LHCN-M2 (cell line): ENCODE results near the gene NABP2. TPM values are rescaled to one million over a fixed set of nuclear protein-coding genes. Genes with fewer than 3 reads are reported as not detected.
"Not testable (repeated sequence)": the region's sequence is repeated elsewhere in the genome, so short reads cannot be mapped to it uniquely, and the experiment has no call there.

Experiments used
- DNase-seq: peaks from one replicate; pipeline ENCODE4 v3.0.0-alpha.2; 2012; ENCODE audit warnings: low read depth
- total RNA-seq: library from RNA; depleted of rRNA; stranded (reverse); fragments of >200 nt; gene quantifications from 2 replicates; pipeline ENCODE4 v1.2.3, GENCODE V29; 2014

The NABP2 gene
- total RNA-seq, 1 experiment from 2014 or later: 57.1 TPM

DNA sequence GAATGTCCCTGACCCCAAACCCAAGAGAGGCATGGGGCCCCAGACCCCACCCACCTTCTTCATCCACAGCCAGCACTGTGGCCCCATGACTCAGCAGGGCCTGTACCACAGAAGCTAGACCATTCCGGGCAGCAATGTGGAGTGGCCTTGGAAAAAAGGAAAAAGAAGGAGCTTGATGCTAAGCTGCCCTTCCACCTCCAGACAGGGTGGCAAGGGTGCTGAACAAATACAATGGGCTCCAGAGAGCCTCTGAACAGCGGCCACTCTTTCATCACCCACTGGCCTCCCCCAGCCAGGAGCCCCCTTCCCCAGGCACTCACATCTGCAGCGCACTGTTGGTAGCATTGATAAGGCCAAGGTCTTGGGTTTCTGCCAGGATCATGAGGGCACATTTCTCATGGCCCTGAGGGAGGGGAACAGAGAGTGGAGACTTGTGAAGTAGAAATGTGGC is 19.6 kb downstream of the NABP2 start:
- peak; percentile 29 for DNase-seq

DNA sequence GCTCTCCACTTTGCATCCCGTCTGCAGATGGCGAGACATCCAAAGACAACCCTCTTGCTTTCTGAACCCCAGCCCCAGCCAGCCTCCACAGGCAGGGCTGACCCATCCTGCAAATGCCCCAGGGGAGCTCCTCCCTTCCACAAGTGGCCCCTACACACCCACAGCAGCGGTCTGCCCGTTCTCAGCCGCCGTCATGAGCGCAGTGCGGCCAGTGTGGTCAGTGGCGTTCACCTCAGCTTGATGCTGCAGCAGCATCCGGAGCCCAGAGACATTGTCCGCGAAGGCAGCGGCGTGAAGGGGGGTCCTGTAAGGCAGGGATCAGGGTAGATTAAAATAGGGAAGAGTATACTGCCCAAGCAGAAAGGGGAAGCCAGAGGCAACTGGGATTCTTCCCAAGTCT is 20.4 kb downstream of the NABP2 start:
- DNase-seq: no peak

DNA sequence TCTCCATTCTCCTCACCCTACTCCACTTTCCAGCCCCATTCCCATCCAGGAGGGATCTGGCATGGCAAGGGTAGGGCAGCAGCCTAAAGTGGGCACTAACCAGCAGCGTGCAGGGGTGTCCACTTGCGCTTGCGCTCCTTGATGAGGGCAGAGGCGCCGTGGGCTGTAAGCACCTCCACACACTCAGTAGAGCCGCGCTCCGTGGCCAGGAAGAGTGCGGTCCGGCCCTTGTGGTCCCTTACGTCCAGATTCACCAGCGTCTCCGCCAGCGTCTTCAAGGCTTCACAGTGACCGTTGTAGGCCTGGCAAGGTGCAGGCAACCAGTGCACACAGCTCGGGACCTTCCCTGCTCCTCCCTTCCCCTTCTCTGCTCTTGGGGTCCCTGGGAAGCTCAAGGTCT is 23.8 kb downstream of the NABP2 start:
- no peak for DNase-seq

DNA sequence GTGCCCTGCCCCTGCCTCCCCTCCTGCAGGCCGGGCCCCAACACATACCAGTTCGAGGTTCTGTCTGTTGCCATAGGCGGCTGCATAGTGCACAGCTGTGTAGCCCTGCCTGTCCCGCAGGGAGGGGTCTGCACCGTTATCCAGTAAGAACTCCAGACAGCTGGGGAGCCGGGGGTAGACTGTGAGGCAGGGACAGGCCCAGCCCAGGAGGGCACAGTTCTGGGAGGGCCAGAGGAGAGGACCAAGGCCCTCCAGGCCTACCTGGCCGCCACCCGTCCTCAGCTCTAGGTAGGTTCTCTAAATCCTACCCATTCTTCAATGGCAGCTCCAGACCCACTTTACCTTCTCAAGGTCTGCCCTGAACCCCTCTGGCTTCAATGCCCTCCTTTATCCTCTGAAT is 24.6 kb downstream of the NABP2 start:
- DNase-seq: no peak

DNA sequence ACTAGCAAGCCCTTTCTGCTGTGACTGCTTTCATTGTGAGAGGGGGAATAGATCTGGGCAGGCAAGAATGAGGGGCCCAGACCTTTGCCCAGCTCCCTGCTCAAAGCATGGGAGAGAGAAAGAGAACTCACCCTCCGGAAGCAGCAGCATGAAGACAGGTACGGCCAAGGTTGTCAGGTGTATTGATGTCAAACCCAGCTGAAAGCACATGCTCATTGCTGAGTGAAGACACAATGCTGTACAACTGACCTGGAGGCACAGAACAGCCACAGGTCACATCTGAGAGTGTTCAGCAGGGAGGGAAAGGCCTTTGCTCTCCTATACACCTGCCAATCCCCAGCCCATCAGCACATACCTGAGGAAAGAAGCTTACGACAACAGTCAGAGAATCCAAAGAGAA is 28.5 kb downstream of the NABP2 start:
- no peak for DNase-seq

DNA sequence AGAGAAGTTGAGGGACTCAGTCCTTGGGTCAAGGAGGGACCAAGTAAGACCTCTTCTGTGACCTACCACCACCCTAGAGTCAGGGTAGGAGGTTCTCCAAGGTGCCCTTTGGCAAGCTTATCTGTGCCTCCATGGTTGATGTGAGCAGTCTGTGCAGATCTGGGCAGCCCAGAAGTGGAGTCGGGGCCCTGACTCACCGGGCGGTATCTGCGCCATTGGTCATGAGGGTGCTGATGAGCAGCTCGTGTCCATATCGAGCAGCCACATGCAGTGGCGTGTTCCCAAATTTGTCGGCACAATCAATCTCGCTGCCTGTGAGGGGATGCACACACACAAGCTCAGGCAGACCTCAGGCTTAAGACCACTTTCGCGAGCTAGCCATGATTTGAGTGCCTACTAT is 28.9 kb downstream of the NABP2 start:
- no peak for DNase-seq

DNA sequence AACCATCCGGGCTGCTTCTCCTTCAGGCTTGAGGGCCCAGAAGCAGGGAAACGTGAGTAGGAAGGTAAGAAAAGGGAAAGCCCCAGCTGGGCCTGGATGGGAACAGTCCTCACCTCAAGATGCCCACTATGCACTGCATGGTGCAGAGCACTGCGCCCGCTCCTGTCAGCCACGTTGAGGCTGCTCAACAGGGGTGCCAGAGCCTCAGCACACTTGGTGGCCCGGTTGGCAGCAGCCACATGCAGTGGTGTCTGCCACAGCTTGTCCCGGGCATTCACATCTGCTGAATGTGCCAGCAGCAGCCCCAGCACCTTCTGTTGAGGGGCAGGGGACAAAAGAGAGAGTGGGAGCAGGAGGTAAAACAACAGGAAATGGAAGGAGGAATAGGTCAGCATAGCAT is 31.5 kb downstream of the NABP2 start:
- no peak for DNase-seq

DNA sequence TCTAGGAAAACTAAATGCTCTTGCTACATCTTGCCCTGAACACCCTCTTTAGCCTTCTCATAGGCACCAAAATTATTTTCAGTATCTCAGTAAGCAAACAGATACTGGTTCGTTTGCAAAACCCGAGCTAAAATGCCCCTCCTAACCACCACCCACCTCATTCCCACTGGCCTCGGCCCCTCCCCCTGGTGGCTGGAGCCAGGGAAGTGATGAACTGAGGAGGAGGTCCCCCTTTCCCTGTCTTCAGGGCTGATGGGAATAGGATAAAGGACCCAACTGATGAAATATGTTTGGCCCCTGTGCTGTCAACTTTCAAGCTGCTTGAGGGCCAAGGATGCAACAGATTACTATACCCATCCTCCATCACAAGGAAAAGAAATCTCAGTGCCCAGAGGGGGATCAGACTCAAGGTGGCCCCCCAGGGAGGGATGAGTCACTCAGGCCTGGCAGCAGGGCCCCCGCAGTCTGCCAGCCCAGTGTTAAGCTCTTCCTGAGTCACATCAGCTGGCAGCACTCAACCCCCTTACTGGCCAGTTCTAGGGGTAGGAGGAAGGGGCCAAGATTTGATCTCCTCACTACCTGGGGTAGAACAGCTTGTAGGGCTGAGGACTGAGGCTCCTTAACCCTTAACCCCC is 32.3 kb downstream of the NABP2 start:
- peak; percentile 82 for DNase-seq

DNA sequence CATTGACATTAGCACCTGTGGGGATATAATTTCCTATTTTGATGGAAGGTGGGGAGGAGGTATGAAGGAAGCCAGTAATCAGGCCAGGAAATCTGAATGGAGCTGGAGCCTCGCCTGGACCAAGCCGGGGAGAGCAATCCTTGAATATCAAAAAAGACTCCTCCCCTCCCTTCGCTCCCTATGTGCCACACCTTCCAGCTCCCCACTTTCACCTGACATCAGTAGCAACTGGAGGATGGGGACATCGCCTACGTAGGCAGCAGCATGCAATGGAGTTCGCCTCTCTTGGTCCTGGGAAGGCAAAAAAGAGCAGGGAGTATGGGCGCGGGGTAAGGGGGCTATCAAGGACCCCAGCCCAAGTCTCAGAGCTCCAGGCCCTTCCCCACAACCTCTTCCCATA is 32.9 kb downstream of the NABP2 start:
- no peak for DNase-seq

DNA sequence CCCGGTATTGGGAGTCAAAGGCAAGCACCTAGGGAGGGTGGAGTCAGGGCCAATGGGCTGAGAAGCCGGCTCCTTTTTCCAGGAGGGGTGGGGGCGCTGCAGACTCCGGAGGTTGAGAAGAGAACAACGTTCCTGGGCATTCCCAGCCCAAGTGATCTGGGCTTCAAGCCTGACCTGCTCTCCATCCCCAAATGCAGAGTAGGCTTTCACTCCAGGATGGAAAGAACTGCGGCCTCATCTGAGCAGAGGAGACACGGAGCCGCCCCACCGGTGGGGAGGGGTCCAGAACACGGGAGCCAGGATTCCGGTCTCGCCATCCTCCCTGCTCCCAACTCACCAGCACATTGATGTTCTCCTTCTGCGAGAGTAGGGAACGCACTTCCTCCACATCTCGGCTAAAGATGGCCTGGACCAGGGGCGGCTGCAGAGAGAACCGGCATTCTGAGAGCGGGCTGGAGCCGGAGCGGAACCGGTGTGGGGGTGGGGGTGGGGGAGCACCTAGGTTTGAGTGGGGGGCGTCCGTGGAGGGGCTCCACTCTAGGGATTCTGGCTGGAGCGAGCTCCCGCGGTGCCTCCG is 33.4 kb downstream of the NABP2 start:
- DNase-seq: peak; percentile 21

DNA sequence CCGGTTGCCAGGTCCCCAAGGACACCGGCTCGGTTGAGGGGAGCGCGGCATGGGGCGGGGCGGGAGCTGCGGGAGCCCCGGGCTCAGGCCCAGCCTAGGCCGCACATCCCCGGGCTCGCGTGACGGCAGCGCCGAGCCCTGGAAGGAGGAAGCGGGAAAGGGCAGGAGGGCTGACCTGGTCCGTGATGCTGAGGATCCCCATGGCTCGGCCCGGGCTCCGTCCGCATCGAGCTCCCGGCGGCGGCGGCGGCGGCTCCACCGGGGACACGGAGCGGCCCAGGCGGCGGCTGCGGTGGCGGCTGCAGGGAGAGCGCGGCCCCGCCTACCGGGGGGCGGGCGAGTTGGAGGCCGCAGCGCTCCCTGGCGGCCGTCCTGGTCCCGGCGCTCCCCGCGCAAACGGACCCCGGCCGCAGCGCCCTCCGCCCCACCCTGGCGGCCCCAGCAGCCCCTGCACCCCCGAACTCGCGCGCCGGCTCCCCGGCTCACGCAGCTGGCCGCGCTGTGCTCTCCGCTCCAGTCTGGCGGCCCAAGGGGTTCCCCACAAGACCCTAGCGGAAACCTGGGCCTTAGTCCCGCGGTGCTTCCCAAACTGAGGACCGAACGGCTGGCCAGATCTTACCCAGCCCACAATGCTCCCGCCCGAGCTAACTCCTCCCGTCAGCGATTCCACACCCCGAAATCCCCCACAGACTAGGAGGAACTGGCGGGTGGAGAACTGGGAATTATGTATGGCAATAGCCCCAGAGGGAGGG is 34.1 kb downstream of the NABP2 start, which contains the start of gene ANKRD52:
Gene ANKRD52 (minus strand): TSS at position 317 of the 752 bp plus-strand sequence. CDS start 115 bp downstream, at position 202.
- peak; percentile 88 for DNase-seq

DNA sequence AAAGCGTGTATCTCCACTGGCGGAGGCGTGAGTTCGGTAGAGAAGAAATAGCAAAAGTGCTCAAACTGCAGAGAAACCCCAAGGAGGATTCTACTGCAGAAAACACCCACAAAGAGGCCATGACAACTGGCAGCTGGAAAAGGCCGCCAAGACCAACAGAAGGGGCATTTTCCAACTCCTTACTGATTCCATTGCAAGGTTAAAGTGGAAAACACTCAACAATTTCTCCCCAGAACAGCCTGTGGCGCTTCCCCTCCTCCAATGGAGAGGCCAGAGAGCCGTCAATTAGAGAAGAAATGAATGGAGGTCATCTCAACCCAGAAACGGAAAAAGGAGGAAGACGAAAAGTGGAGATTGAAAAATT is 34.7 kb downstream of the NABP2 start:
- DNase-seq: no peak

DNA sequence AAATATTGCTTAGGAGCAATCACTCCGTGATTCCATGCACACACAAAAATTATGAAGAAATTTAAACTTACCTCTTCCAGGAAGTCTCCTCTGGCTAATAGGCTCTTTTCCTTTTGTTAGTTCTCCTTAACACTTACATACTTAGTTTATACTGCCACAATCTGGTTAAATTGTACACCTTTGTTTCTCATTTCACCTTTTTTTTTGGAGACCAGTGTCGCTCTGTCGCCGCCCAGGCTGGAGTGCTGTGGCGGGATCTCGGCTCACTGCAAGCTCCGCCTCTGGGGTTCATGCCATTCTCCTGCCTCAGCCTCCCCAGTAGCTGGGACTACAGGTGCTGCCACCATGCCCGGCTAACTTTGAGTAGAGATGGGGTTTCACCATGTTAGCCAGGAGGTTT is 36.2 kb downstream of the NABP2 start:
- DNase-seq: no peak

DNA sequence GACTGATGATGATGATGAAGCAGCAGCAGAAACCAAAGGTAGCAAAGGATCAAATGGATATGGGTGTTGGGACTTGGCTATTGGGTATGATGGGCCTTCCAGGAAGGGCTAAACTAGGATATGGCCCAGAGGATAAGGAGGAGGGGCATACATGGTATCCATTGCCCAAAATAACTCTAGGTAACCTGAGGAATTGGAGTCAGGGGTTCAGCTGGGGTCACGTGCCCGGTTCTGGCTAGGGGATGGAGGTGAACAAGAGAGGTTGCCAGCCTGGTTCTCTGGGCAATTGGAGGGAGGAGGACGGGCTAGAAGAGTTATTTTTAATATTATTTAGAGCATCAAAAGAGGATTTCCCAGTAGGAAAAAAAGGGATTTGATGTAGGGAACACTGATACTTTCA is 36.8 kb downstream of the NABP2 start:
- DNase-seq: no peak

DNA sequence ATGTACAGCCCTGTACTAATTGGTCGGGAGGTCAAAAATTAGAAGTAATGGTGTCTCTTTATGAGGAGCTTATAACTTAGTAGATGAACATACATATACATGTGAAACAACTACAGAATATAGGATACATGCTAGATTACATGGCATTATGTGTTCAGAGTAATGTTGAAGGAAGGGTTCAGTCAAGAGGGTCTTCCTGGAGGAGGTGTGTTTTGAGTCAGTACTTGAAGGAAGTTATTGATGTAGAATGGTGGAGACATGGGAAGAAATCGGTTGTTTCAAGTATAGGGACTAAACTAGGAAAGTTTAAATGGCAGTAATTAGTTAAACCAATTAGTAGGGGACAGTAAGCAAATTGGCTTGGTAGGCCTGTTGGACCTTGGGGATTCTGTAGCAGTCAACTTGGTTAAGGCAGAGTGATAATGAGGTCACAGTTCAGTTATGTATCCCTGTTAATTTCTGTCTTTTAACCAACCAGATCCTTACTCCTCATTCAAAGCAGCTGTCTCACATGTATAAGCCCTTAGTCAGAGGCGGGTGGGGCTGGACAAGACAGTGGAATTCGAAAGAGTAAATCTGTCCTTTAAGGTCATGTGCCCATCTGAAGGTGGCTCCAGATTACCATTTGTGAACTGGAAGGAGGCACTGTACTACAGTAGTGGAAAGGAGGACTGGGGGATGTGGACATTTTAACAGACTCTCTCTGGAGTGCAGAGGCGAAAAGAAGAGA is 37.5 kb downstream of the NABP2 start:
- peak; percentile 96 for DNase-seq

DNA sequence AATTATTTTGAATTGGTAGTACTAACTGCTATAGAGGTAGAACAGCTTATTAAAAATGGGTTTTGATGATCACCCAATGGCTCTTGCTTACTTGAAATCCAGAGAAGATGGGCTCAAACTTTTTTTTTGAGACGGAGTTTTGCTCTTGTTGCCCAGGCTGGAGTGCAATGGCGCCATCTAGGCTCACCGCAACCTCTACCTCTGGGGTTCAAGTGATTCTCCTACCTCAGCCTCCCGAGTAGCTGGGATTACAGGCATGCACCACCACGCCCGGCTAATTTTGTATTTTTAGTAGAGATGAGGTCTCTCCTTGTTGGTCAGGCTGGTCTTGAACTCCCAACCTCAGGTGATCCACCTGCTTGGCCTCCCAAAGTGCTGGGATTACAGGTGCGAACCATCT is 38.8 kb downstream of the NABP2 start:
- not testable (repeated sequence) for DNase-seq

DNA sequence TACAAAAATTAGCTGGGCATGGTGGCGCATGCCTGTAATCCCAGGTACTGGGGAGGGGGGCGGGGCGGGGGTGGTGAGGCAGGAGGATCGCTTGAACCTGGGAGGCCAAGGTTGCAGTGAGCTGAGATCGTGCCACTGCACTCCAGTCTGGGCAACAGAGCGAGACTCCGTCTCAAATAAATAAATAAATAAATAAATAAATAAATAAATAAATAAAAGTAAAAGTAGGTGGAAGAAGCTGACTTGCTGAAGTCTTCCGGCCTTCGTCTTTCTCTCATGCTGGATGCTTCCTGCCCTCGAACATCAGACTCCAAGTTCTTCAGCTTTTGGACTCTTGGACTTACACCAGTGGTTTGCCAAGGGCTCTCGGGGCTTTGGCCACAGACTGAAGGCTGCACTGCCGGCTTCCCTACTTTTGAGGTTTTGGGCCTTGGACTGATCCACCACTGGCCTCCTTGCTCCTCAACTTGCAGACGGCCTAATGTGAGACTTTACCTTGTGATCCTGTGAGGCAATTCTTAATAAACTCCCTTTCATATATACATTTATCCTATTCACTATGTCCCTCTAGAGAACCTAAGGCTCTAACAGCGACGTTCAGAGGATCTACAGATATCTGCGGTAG is 42.0 kb downstream of the NABP2 start:
- not testable (repeated sequence) for DNase-seq

DNA sequence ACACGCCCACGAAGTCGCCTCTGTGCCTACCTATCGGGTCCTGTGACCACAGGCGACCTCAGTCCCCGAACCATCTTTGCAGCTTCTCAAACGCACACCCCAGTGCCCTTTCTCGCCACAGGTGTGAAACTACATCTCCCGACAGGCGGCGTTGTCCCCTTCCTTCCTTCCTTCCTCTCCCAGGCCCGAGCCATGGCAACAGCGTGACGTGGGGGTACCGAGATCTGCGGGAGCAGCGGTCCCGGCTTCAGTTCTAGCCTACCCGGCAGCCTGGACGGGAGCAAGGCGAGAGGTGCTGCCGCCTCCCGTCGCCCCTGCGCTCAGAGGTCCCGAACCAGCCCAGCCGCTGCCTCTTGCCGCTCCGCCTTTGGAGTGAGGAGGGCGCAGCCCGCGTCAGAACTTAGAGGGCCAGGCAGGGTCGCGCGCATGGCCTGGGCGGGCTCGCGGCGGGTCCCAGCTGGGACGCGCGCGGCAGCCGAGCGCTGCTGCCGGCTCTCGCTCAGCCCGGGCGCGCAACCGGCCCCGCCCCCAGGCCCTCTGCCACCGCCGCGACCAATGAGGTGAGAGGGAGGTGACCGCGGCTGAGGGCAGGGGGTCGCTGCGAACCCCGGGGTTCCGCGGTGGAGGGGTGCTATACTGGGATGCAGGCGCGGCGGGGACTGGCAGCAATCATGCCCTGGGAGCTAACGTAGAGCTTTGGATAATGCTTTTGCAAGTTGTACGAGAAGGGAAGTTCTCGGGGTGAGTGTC is 42.7 kb downstream of the NABP2 start, which contains the start of gene COQ10A:
Gene COQ10A (plus strand): TSS at position 250 of the 750 bp plus-strand sequence. CDS start 177 bp downstream, at position 427.
- peak; percentile 86 for DNase-seq

DNA sequence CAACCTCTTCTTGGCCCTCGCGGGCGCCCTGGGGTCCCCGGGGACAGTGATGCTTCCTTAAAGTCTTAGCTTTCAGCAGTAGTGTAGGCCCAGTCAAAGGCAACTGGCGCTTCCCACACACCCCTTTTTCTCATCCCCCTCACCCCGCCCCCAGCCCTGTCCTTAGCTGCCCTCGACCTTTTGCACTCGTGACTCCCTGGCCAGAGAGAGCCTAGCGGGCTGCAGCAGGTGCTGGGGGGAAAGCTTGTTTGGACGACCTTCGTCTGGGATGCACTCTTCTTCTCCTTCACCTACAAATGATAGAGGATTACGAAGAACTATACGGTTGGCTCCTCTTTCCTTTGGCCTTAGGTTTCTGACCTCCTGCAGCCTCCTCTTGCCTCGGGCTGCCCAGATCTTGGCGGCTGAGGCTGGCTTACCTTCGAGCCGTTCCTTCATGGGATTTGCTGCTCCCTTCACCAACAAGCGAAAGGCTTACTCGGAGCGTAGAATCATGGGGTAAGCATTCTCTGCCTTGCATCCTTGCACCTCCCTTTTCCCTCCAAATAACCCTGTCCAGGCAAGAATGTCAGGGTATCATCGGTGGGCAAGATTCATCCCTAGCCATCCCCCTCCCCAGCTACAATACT is 43.4 kb downstream of the NABP2 start:
- peak; percentile 70 for DNase-seq

DNA sequence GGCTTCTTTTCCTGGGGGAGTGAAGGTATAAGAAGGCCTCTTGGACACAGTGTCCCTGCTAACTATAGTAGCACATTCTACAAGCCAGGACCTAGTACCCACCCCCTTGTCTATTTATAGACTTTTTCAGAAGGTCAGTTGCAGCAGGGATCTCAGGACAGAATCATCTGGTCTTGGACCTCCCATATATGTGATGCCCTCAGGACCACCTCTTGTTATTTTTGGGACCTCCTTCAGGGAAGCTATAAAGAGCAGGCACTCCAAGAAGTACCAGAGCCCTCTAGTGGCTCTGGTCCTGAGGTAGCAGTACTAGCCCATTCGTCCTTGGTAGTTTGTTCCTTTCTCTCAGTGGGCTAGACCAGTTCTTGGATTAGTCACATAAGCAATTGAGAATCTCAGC is 46.9 kb downstream of the NABP2 start:
- DNase-seq: peak; percentile 45
